Heart right ventricle (tissue), 16 donors: ENCODE data around the gene ZNF101. TPM values are rescaled to one million over a fixed set of nuclear protein-coding genes. Genes with fewer than 3 reads are reported as not detected.

Experiments used
- ATAC-seq, 8 donors: fragments of 200-7000 bp; cut with Tn5 transposase; one replicate each; pipeline ENCODE4 v1.9.1; 2020; ENCODE audit warnings: mild to moderate bottlenecking in 8 of 8, moderate library complexity in 8 of 8, moderate number of reproducible peaks in 1 of 8
- DNase-seq, 2 donors: peaks; one replicate each; pipeline ENCODE4 v3.0.0-alpha.2; 2020
- H3K27ac ChIP-seq, 10 donors: fragments of 200-600 bp; sonication (generic) in 2 of 10; one replicate each; pipeline versions ENCODE4 v1.5.0 to v1.8.0; 2020 to 2022; ENCODE audit warnings: mild to moderate bottlenecking in 3 of 10
- H3K27me3 ChIP-seq, 7 donors: fragments of 200-600 bp; one replicate each; pipeline ENCODE4 v1.8.0; 2021 to 2022; ENCODE audit warnings: mild to moderate bottlenecking in 2 of 7
- H3K36me3 ChIP-seq, 9 donors: fragments of 200-600 bp; sonication (generic) in 1 of 9; one replicate each; pipeline versions ENCODE4 v1.5.0 to v1.8.0; 2020 to 2022; ENCODE audit warnings: mild to moderate bottlenecking in 2 of 9
- H3K4me1 ChIP-seq, 9 donors: fragments of 200-600 bp; sonication (generic) in 1 of 9; one replicate each; pipeline versions ENCODE4 v1.5.0 to v1.8.0; 2020 to 2022; ENCODE audit warnings: mild to moderate bottlenecking in 4 of 9
- H3K4me3 ChIP-seq, 10 donors: fragments of 200-600 bp; sonication (generic) in 2 of 10; one replicate each; pipeline versions ENCODE4 v1.5.0 to v1.8.0; 2020 to 2022; ENCODE audit warnings: mild to moderate bottlenecking in 7 of 10, moderate library complexity in 2 of 10
- H3K9me3 ChIP-seq, 11 donors: fragments of 200-600 bp in 10 of 11; sonication (generic) in 2 of 11; one replicate each; pipeline versions ENCODE4 v1.5.0 to v1.8.0; 2013 to 2022; ENCODE audit warnings: mild to moderate bottlenecking in 2 of 11, control low read depth in 1 of 11, moderate library complexity in 1 of 11
- WGBS, 2 donors: extraction: QIAGEN DNeasy Blood & Tissue Kit; methylation state at CpG; one replicate each; pipeline ENCODE4 v1.1.7; 2013; ENCODE audit warnings: inconsistent platforms in 1 of 2; 5-methylcytosine and 5-hydroxymethylcytosine counted together
- intact Hi-C, 10 donors: fragments of 100-400 bp; cut with DNase I; formaldehyde crosslinking; loops; one replicate each; pipeline versions ENCODE4 v1.11.1 to v1.14.2; 2022
- polyA plus RNA-seq, 2 donors: library from polyadenylated mRNA; stranded (reverse); fragments of 200-250 nt; gene quantifications; one replicate each; pipeline ENCODE4 v1.2.3, GENCODE V29; 2013
- total RNA-seq, 10 donors: library from RNA; stranded (reverse); fragmentation: NEBNext Ultra II Directional in 3 of 10; extraction: Animal tissue kit (Norgen Biotek cat#: 25700) in 3 of 10; gene quantifications; one replicate each; pipeline versions ENCODE4 v1.2.1 to v1.2.4, GENCODE V29; 2021 to 2023
- TF ChIP-seq, protein P1 (sequence below), 9 donors: fragments of 200-600 bp; sonication (generic) in 2 of 9; IDR thresholded peaks; one replicate each; pipeline versions ENCODE4 v1.5.0 to v1.8.0; 2021 to 2022; ENCODE audit warnings: antibody characterized with exemption in 9 of 9, mild to moderate bottlenecking in 5 of 9, moderate library complexity in 1 of 9
- donor health status: Arrhythmogenic right ventricular cardiomyopathy.
- donor health status: ischemic (EF 13 %, LVEDD 7.1; RV severe dilation, severe dysfunction).
- donor health status: healthy with polysubstance abuse.
- donor health status: DM: no; HTN: yes; CAD: no.
- donor health status: DM: no; HTN: no; CAD: no.
- donor health status: ischemic (EF 25% LVEDD 6.9; RV normal size, moderate dysfunction).
- donor health status: ischemic (EF 25% LVEDD 5.7; RV mildly dilated, moderate dysfunction).
- donor health status: healthy.
- donor health status: DM: yes; HTN: yes; CAD: no.
- donor health status: Ischemic cardiomyopathy.
- donor health status: ischemic (EF 35%, LVEDD 5.7; RV mildly dilated, moderate dysfunction).
- donor health status: nonischemic (EF 11% LVEDD 7.7; RV severe dilation, severe dysfunction).
- donor health status: DM: yes; HTN: yes; CAD: no.
- donor health status: PGD.
- donor health status: ischemic (EF 29% LVEDD 5.4; RV normal size, mild dysfunction).
- donor health status: nonischemic (EF 23%, LVEDD 6.1; RV moderate dilation, normal function).

The ZNF101 gene
- total and polyA plus RNA-seq, 12 donors = 2.5 to 6.9 (median 3.8) TPM

DNA sequence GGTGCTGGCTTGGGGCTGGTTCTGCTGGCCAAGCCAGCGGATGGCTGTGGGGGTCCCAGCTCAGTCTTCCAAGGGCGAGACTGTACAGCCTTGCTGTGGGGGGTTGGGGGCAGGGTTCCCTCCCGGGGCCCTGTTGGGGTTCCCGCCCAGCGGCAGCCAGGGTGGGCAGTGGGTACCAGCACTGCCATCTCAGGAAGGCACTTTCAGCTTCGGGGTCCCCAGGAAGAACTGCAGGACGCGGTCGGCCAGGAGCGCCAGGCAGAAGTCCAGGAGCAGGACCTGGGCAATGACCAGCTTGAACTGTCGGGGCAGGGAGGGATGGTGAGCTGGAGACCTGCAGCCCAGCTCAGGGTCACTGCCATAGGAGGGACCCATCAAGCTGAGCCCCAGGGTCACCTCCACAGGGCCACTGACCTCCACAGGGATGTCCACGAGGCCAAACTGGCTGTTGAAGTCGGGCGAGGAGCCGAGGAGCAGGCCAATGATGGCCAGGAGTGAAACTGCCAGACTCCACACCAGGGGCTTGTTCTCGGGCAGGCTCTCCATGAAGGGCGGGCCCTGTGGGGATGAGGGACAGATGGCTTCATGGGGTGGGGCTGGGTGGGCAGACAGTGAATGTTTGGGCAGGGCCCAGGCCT, 23.3 kb upstream of the ZNF101 start:
- ATAC-seq (no peak), DNase-seq (no peak)
- no peak overlapping the region for H3K4me3 ChIP-seq
- no peak overlapping the region for H3K27ac ChIP-seq
- peaks cover 0 to 18% (median 12%) of the 10 kb centered on the region in 9 donors for H3K4me1 ChIP-seq
- intact Hi-C loops = loop anchor here in 4 of 10 donors (2.0 kb wide), 2 partner anchors 113 to 115 kb away; no protein-coding TSS in a partner anchor
- H3K9me3 ChIP-seq = no peaks in the 10 kb centered on the region
- 91 to 93% methylated on average over 17 of the region's 17 CpGs for WGBS, 2 donors
- peaks cover 0 to 75% (median 46%) of the 10 kb centered on the region in 9 donors for H3K36me3 ChIP-seq
- H3K27me3 ChIP-seq = no peaks in the 10 kb centered on the region
- TF ChIP-seq, protein P1, sequence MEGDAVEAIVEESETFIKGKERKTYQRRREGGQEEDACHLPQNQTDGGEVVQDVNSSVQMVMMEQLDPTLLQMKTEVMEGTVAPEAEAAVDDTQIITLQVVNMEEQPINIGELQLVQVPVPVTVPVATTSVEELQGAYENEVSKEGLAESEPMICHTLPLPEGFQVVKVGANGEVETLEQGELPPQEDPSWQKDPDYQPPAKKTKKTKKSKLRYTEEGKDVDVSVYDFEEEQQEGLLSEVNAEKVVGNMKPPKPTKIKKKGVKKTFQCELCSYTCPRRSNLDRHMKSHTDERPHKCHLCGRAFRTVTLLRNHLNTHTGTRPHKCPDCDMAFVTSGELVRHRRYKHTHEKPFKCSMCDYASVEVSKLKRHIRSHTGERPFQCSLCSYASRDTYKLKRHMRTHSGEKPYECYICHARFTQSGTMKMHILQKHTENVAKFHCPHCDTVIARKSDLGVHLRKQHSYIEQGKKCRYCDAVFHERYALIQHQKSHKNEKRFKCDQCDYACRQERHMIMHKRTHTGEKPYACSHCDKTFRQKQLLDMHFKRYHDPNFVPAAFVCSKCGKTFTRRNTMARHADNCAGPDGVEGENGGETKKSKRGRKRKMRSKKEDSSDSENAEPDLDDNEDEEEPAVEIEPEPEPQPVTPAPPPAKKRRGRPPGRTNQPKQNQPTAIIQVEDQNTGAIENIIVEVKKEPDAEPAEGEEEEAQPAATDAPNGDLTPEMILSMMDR (IDR thresholded peaks at IDR 0.05) = no peak

DNA sequence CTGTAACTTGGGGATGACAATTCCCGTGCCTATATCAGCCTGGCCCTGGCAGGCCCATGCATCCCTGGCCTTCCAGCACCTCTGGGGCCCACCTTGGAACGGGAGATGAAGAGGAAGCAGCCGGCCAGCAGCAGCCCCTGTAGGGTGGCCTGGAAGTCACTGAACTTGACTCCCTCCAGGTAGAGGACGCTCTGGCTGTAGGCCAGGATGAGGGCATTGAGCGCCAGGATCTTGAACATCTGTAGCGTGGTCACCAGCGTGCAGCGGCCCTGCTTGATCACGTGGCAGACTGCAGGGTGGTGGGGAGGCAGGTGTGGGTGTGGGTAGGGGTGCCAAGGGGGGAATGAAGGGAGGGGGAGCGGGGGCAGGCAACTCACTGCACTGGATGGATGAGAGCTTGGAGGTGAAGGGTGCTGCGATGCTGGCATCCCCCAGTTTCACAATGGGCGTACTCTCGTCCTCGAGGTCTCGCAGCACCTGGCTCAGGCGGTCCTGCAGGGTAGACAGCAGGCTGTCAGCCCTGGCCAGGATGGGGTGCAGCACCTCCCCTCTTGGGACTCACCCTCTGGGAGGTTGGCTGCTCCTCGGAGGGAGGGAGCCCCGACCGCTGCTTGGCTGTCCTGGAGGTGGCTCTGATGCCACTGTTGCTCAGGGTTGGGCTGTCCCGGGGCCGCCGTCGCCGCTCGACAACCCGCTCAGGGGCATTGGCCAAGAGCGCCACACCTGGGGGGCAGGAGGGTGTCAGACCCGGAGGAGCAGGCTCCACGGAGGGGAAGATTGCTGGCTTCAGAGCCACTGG, 21.4 kb upstream of the ZNF101 start:
- WGBS, 2 donors = 92 to 93% methylated on average over 29 of the region's 29 CpGs
- Histone ChIP-seq H3K4me1 (peaks cover 0 to 24% (median 12%) of the 10 kb centered on the region in 9 donors), H3K36me3 (peaks cover 0 to 82% (median 53%) of the 10 kb centered on the region in 9 donors), H3K27ac (no peak overlapping the region), H3K9me3 (no peaks in the 10 kb centered on the region), H3K27me3 (no peaks in the 10 kb centered on the region), H3K4me3 (no peak overlapping the region)
- DNase-seq (no peak), ATAC-seq (no peak)
- TF ChIP-seq, protein P1 (IDR thresholded peaks at IDR 0.05) = no peak
- intact Hi-C loops = no loop called here

DNA sequence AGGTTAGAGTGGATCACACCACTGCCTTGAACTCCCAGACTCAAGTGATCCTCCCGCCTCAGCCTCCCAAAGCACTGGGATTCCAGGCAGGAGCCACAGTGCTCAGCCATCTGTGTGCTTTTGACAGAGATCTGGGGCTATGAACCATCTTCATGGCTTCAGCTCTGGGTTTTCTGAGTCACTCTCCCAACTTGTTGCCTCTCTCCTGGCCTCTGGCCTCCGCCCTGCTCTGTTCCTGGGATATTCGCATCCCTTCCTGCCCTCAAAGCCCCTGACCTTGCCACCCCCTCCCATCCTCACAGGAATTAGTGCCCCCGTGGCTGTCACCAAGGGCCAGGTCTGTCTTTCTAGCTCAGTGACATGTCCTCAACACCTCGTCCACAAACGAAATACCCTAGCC, 19.5 kb upstream of the ZNF101 start:
- Histone ChIP-seq H3K36me3 (peaks cover 3 to 100% (median 72%) of the 10 kb centered on the region in 9 donors), H3K27me3 (no peaks in the 10 kb centered on the region), H3K4me3 (no peak overlapping the region), H3K27ac (no peak overlapping the region), H3K4me1 (peaks cover 0 to 9% (median 0%) of the 10 kb centered on the region in 9 donors), H3K9me3 (no peaks in the 10 kb centered on the region)
- DNase-seq (no peak), ATAC-seq (no peak)
- TF ChIP-seq, protein P1 (IDR thresholded peaks at IDR 0.05) = no peak
- intact Hi-C loops = no loop called here
- WGBS, 2 donors = 85 to 86% methylated on average over 6 of the region's 6 CpGs

DNA sequence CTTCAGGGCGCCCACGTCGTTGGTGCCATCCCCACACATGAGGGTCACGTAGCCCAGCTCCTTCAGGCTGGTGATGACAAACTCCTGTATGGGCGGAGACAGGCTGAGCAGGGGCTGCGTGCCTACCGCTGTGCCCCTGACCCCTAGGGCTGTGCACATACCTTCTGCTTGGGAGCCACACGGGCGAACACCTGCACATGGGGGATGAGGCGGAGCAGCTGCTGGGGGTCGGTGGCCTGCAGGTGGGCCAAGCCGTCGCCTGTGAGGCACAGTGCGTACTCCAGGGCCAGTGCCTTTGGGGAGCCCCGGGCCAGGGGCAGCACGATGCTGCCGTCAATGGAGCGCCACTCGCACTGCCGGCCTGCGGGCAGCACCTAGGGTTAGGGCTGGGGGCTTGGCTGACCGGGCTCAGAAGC, 19.1 kb upstream of the ZNF101 start:
- ATAC-seq (peak in 1 of 8 donors; percentile 4), DNase-seq (no peak)
- H3K4me1 ChIP-seq = peaks cover 0 to 6% (median 0%) of the 10 kb centered on the region in 9 donors
- 93 to 95% methylated on average over 22 of the region's 22 CpGs for WGBS, 2 donors
- peaks cover 3 to 100% (median 75%) of the 10 kb centered on the region in 9 donors for H3K36me3 ChIP-seq
- H3K27me3 ChIP-seq = no peaks in the 10 kb centered on the region
- H3K4me3 ChIP-seq = no peak overlapping the region
- H3K27ac ChIP-seq = no peak overlapping the region
- intact Hi-C loops = no loop called here
- no peaks in the 10 kb centered on the region for H3K9me3 ChIP-seq
- TF ChIP-seq, protein P1 (IDR thresholded peaks at IDR 0.05) = no peak
